Limb (tissue), 2 donors: Measurements from ENCODE around the gene LILRB2.
"Not testable (repeated sequence)": the region's sequence is repeated elsewhere in the genome, so short reads cannot be mapped to it uniquely, and the experiment has no call there.

ENCODE experiments used
- DNase-seq, 2 donors: peaks; one replicate each; pipeline ENCODE4 v3.0.0-alpha.2; 2016; ENCODE audit errors: extremely low spot score in 2 of 2

The LILRB2 gene

DNA sequence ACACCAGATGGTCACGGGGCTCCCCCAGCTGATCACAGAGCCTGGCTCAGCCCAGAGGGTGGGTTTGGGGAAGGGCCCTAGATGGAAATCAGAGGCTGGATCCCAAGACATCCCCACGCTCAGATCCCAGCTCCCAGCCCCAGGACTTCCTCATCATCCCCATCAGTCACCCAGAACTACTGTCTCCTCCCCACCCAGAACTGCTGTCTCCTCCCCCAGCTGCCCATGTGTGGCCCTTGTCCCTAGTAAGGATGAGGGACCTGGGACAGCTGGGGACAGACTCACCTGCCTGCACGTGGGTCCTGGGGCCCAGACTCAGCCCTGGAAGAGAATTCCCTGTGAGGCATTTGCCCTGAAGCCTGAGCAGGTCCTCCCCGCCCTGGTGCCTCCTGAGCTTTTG is 38.7 kb downstream of the LILRB2 start:
- not testable (repeated sequence) for DNase-seq

DNA sequence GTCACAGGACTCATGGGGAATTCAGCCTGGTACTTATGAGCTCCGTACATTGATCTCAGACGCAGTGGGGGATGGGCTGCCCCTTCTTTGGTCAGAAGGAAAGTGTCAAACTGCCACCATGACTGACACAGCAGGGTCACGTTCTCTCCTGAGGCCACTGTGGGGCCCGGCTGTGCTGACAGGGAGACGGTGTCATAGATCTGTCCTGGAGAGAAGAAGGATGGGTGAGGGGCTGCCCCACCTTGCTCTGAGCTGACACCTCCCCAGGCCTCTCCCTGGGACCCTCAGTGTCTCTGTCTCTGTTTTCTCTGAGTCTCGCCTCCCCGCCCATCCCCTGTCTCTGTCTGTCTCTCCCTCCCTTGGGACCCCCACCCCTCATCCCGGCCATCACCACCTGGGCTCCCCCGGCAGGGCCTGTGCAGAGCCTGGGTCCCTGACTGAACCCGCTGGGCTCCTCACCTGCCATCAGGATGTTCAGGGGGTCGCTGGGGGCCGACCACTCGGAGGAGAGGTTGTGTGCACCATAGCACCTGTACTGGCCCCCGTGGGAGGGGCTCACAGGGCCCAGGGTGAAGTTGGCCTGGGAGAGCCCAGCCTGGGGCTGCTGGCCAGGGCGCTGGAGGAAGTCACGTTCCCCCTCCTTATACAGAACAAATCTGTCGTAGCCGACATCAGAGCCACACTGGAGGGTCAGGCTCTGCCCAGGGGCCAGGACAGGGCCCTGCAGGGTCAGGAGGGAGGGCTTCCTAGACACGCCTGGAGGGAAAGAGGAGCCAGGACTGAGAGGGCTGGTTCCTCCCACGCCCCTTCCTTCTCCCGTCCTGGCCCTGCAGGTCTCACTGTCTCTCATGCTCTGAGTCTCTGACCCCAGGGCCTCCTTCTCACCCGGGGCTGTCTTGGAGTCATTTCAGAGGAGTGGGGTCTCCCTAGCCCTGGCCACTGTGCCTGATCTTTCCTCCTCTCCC is 40.3 kb downstream of the LILRB2 start:
- not testable (repeated sequence) for DNase-seq

DNA sequence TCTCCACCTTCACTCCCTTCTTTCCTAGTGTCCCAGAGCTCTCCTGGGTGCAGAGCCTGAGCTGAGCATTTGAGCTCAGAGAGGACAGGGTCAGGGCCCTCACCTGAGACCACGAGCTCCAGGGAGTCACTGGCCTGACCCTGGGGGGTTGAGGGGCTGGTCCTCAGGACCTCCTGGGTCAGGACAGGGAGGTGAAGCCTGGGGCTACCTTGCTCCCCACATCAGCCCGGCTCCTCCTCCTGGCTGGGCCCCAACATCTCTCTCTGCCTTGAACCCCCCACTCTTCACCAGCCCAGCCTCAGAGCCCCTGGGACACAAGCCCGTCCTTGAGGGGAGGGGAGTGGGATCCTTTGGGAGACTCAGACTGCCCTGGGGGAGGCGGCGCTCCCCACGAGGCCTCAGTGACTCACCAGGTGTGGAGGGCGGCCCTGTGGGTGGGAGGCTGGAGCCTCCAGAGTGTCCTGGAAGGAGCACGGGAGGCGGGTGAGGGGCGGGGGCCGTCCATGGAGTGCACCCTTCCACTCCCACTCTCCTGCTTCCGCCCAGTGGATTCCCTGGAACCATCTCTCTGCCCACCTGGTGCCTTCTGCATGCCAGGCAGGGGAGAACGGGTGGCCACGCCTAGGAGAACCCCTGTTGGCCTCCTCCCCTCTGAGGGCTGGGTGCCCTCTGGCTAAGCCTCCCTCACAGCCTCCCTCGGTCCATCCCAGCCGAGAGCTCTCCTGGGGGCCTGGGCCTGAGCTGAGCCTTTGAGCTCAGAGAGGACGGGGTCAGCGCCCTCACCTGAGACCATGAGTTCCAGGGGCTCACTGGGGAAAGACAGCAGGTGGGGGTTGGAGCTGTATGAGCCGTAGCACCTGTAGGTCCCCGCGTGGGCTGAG is 41.2 kb downstream of the LILRB2 start:
- DNase-seq: not testable (repeated sequence)

DNA sequence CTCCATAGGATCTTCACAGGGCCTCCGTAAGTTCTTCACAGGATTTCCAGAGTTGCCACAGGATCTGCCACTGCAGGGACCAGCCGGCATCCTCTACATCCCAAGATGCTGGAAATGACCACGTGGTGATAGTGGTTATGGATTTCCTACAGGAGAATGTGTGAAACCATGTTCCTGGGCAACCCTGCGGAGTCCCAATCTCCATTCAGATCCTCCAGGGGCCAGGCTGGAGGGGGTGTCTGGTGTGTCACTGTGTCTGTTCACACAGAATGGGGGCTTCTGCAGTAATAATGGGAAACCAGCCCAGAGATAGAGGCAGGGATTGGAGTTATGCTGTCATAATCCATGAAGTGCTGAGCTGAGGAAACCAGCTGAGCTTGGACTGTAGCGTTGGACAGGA is 47.0 kb downstream of the LILRB2 start:
- no peak for DNase-seq

DNA sequence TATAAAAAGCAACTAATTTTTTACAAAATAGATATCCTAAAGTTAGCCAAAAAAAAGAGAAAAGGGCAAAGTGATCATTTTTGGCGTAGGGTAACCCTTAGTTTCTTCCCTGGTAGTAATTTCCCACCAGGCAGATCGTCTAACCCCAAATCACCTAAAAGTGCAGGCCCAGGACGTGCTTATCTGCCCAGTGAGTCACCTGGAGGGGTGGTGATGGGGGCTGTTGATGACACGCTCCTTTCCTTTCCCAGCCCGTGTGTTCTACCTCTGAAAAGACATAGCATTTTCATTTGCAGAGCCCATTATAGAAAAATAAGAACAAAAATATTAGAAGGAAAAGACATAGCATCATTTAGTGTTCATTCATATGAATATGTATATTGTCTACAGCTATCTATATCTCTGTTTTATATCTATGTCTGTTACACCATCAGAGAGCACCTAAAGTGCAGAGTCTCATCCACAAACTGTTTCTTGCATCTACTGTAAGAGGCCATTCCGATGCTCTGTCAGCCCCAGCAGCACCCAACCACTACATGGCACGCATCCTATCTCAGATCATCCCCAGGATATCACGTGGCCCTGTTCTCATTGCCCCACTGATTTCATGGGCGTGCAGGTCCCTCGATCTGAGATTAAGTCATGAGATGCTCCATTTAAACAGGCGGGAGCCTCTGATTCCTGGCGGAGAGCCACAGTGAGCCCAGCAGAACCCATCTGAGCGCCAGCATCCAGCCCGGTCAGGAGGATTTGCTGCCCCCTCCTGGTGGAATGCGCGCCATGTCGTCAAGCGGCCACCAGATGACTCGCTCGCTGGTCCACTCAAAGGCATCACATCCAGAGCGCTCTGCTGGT is 49.6 kb downstream of the LILRB2 start:
- DNase-seq: peak; percentile 65 to 86

DNA sequence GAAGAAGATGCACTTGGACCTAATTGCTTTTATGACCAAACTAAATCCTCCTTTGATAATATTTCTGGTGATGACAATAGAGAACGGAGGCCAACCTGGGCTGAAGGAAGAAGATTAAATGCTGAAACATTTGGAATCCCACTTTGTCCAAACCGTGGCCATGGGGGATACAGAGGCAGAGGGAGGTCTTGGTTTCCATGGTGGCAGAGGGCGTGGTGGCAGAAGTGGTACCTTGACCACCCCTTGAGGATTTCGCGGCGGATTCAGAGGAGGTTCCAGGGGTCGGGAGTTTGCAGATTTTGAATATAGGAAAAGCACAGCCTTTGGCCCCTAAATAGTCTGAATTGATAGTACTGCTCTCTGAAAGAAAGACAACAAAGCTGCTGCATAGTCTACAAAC is 50.9 kb downstream of the LILRB2 start:
- DNase-seq: no peak

DNA sequence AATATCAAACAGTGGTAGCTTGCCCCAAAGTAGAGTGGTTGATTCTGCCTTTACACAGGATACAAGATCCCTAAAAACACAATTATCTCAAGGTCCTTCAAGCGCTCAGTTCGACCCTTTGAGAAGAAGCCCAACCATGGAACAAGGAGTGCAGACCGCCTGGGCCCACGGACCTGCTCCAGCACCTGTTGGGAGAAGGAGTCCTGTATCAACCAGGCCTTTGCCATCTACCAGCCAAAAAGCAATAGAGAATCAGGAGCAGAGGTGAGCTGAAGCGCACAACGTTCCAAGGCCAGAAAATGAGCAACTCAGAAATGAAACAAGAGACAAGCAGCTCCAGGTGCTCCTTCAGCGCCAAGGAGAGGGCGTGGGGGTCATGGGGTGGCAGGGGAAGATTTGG is 51.8 kb downstream of the LILRB2 start:
- DNase-seq: no peak

DNA sequence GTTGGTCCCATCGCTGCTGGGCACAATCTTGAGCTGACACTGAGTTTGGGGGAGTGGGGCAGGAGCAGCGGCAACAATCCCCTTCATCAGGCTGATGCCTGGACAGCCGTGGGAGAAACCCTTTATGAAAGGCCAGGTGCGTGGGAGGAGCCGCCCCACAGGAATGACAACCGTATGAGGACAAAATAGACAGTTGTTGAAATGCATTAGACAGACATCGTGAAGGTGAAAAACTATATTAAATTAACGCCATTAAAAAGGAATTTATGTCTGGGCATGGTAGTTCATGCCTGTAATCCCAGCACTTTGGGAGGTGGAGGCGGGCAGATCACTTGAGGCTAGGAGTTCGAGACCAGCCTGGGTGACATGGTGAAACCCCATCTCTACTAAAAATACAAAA is 56.3 kb downstream of the LILRB2 start:
- DNase-seq: not testable (repeated sequence)

DNA sequence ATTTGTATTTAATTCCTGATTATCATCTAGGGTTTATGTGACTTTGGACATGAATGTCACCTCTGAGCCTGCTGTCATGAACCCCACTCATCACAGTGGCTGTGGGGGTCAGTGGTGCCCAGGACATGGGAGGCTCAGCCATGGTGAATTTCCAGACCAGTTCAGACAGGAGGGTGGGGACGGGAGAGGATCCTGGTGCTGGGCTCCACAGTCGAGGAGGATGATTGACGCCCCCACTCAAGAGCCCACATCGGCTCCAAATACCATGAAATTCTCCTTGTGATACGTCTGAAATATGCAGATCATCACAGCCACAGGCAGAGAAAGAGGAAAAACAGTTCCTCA is 57.0 kb downstream of the LILRB2 start:
- DNase-seq: not testable (repeated sequence)
